GM12878 (cell line): ENCODE results near the gene CD27. TPM values are rescaled to one million over a fixed set of nuclear protein-coding genes. Genes with fewer than 3 reads are reported as not detected.

Source experiments
- ATAC-seq: fragments of 200-7000 bp; cut with Tn5 transposase; 3 replicates; pipeline ENCODE4 v1.9.1; 2020; ENCODE audit warnings: mild to moderate bottlenecking, moderate library complexity
- BruUV-seq: library from RNA; stranded (reverse); fragments of 400-500 nt; replicated peaks from 2 replicates; lab custom pipeline; 2021; lab: Mats Ljungman, UMichigan
- CTCF ChIA-PET: fragments of 300-600 bp; sonication (Branson Sonifier 250); formaldehyde crosslinking; extraction: SDS; loops from one replicate; lab custom pipeline; 2021; ENCODE audit warnings: inconsistent platforms; lab: Yijun Ruan, JAX
- POLR2A ChIA-PET: fragments of 350-600 bp; formaldehyde crosslinking; extraction: SDS; loops from one replicate; lab custom pipeline; 2021; ENCODE audit warnings: inconsistent platforms; lab: Charles Lee
- RAD21 ChIA-PET: fragments of 300-600 bp; sonication (Branson Sonifier 250); formaldehyde crosslinking; loops from one replicate; lab custom pipeline; 2023; ENCODE audit warnings: antibody characterized with exemption; ENCODE audit not compliant: unreplicated experiment; lab: Charles Lee
- SMC1A ChIA-PET: fragments of 300-600 bp; sonication (Branson Sonifier 250); formaldehyde crosslinking; loops from one replicate; lab custom pipeline; 2023; ENCODE audit not compliant: unreplicated experiment, uncharacterized antibody; lab: Charles Lee
- DNase-seq: peaks from one replicate; pipeline ENCODE4 v3.0.0-alpha.2; 2011; ENCODE audit warnings: low read depth, low spot score
- FAIRE-seq: peaks from 3 replicates; lab custom pipeline; 2011; peaks lifted over from hg19 to GRCh38; lab: Jason Lieb, UNC
- H2AFZ ChIP-seq: 2 replicates; pipeline ENCODE4 v1.6.0; 2011; ENCODE audit warnings: low read depth, low read length, control low read depth; ENCODE audit not compliant: control insufficient read depth
- H3K27ac ChIP-seq: 2 replicates; pipeline ENCODE4 v1.5.1; 2011; ENCODE audit warnings: control low read depth; ENCODE audit not compliant: control insufficient read depth, insufficient read depth
- H3K27me3 ChIP-seq, 2 experiments: replicated peaks in 1 of 2; 2 replicates each; pipeline versions ENCODE4 v1.6.0 to v1.6.1; 2011; ENCODE audit warnings: low read length in 1 of 2; ENCODE audit not compliant: control insufficient read depth in 2 of 2, insufficient read depth in 2 of 2
- H3K36me3 ChIP-seq, 2 experiments: 2 replicates each; pipeline ENCODE4 v1.5.1; 2011; ENCODE audit warnings: low read length in 1 of 2; ENCODE audit not compliant: control insufficient read depth in 2 of 2, insufficient read depth in 2 of 2
- H3K4me1 ChIP-seq: 2 replicates; pipeline ENCODE4 v1.6.1; 2011; ENCODE audit warnings: mild to moderate bottlenecking, low read length, moderate library complexity, mixed read lengths; ENCODE audit not compliant: control insufficient read depth, insufficient read depth
- H3K4me2 ChIP-seq: 2 replicates; pipeline ENCODE4 v1.6.0; 2011; ENCODE audit warnings: control low read depth; ENCODE audit not compliant: control insufficient read depth, insufficient read depth
- H3K4me3 ChIP-seq: fragments of 200-600 bp; sonication (generic); 2 replicates; pipeline ENCODE4 v1.5.1; 2016
- H3K79me2 ChIP-seq: 2 replicates; pipeline ENCODE4 v1.6.0; 2011; ENCODE audit warnings: low read length; ENCODE audit not compliant: control insufficient read depth, insufficient read depth
- H3K9ac ChIP-seq: 2 replicates; pipeline ENCODE4 v1.8.0; 2011; ENCODE audit warnings: low read length, control low read depth, mixed read lengths; ENCODE audit not compliant: control insufficient read depth, insufficient read depth
- H3K9me3 ChIP-seq: replicated peaks from 3 replicates; pipeline ENCODE4 v1.5.1; 2011; ENCODE audit warnings: mild to moderate bottlenecking, low read length; ENCODE audit not compliant: control insufficient read depth, insufficient read depth
- H4K20me1 ChIP-seq: 2 replicates; pipeline ENCODE4 v1.6.0; 2011; ENCODE audit not compliant: control insufficient read depth, insufficient read depth
- CHD4 ChIP-seq: fragments of 200-600 bp; sonication (generic); IDR thresholded peaks from 2 replicates; pipeline ENCODE4 v1.6.1; 2016; ENCODE audit warnings: mild to moderate bottlenecking
- ESRRA ChIP-seq: IDR thresholded peaks from 2 replicates; pipeline ENCODE4 v1.6.1; 2012; ENCODE audit warnings: mild to moderate bottlenecking, low read length, improper control_type of control experiment
- ETV6 ChIP-seq, 2 experiments: fragments of 450-650 bp in 1 of 2; IDR thresholded peaks in 1 of 2; conservative IDR thresholded peaks in 1 of 2; 2 replicates each; pipeline ENCODE4 v1.6.1; 2014; ENCODE audit warnings: antibody characterized with exemption in 1 of 2, borderline replicate concordance in 1 of 2, low read depth in 1 of 2, mild to moderate bottlenecking in 1 of 2, moderate library complexity in 1 of 2
- FOXK2 ChIP-seq: fragments of 450-650 bp; IDR thresholded peaks from 2 replicates; pipeline ENCODE4 v1.6.1; 2017; ENCODE audit warnings: mild to moderate bottlenecking, moderate library complexity
- GABPA ChIP-seq: IDR thresholded peaks from 2 replicates; pipeline ENCODE4 v1.6.1; 2014; ENCODE audit warnings: antibody characterized with exemption, low read depth, mild to moderate bottlenecking, inconsistent platforms
- IKZF1 ChIP-seq: fragments of 450-650 bp; conservative IDR thresholded peaks from 2 replicates; pipeline ENCODE4 v1.6.1; 2017; ENCODE audit warnings: antibody characterized with exemption, mild to moderate bottlenecking
- NBN ChIP-seq: fragments of 450-650 bp; IDR thresholded peaks from 2 replicates; pipeline ENCODE4 v1.6.1; 2016
- SMARCA5 ChIP-seq: fragments of 450-650 bp; IDR thresholded peaks from 2 replicates; pipeline ENCODE4 v1.6.1; 2017; ENCODE audit warnings: mild to moderate bottlenecking
- STAT1 ChIP-seq: fragments of 450-650 bp; conservative IDR thresholded peaks from 2 replicates; pipeline ENCODE4 v1.6.1; 2014; ENCODE audit warnings: antibody characterized with exemption, mild to moderate bottlenecking
- SUZ12 ChIP-seq: fragments of 200-600 bp; sonication (generic); IDR thresholded peaks from one replicate; pipeline ENCODE4 v1.6.1; 2018; ENCODE audit warnings: antibody characterized with exemption, mild to moderate bottlenecking; ENCODE audit not compliant: unreplicated experiment
- YY1 ChIP-seq: IDR thresholded peaks from 2 replicates; pipeline ENCODE4 v1.6.1; 2011; ENCODE audit warnings: low read depth, mild to moderate bottlenecking, low read length
- ZNF384 ChIP-seq: IDR thresholded peaks from 2 replicates; pipeline ENCODE4 v1.6.1; 2012; ENCODE audit warnings: low read depth, mild to moderate bottlenecking, low read length, improper control_type of control experiment, borderline replicate concordance
- WGBS: methylation state at CpG from one replicate; pipeline ENCODE4 v1.1.6; 2016; ENCODE audit warnings: low lambda C conversion rate; ENCODE audit not compliant: insufficient replicate concordance, insufficient coverage; ENCODE audit errors: missing lambda C conversion rate; 5-methylcytosine and 5-hydroxymethylcytosine counted together
- in situ Hi-C: fragments of 300-500 bp; cut with MboI; formaldehyde crosslinking; loops from 9 replicates; pipeline ENCODE4 v1.14.3; 2018; ENCODE audit warnings: mixed read lengths
- intact Hi-C: fragments of 100-400 bp; cut with micrococcal nuclease; formaldehyde crosslinking; loops from one replicate; pipeline ENCODE4 v1.14.2; 2022; ENCODE audit not compliant: unreplicated experiment
- polyA plus RNA-seq, 11 experiments: library from polyadenylated mRNA; depleted of rRNA in 4 of 11; unstranded in 6 of 11; stranded (reverse) in 5 of 11; fragments of >200 nt; fragmentation: Nextera tagmentation in 4 of 11; fragmentation: Illumina TruSeq in 1 of 11; extraction: Ambion mirVana in 4 of 11; extraction: Trizol in 1 of 11; gene quantifications; 1 replicate in 1 of 11; 2 replicates in 10 of 11; pipeline versions ENCODE4 v1.2.1 to v1.2.3, GENCODE V29; 2011 to 2016; ENCODE audit warnings: inconsistent platforms in 2 of 11, missing spikeins in 2 of 11, low read depth in 1 of 11
- total RNA-seq, 4 experiments: library from RNA; depleted of rRNA in 3 of 4; stranded (reverse); fragments of >200 nt in 3 of 4; fragmentation: Illumina TruSeq in 1 of 4; extraction: Trizol in 1 of 4; gene quantifications; 2 replicates each; pipeline versions ENCODE4 v1.2.1 to v1.2.3, GENCODE V29; 2013 to 2021
- TF ChIP-seq, protein P1 (sequence below): IDR thresholded peaks from 2 replicates; pipeline ENCODE4 v1.6.1; 2012; ENCODE audit warnings: low read depth, low read length, improper control_type of control experiment
- TF ChIP-seq, protein P2 (sequence below): IDR thresholded peaks from 2 replicates; pipeline ENCODE4 v1.6.1; 2011; ENCODE audit warnings: low read depth, mild to moderate bottlenecking, low read length, moderate library complexity, borderline replicate concordance; ENCODE audit errors: extremely low read depth
- TF ChIP-seq, protein P3 (sequence below): IDR thresholded peaks from 2 replicates; pipeline ENCODE4 v1.6.1; 2012; ENCODE audit warnings: low read length, inconsistent platforms
- TF ChIP-seq, protein P4 (sequence below): fragments of 450-650 bp; formaldehyde crosslinking; IDR thresholded peaks from 2 replicates; pipeline ENCODE4 v1.4.0; 2022; ENCODE audit warnings: mild to moderate bottlenecking, moderate library complexity

CD27 gene
- total and polyA plus RNA-seq, 10 of the 15 experiments (the other 5 are each of a cell fraction or from before 2014, with no cell fraction given), result 4.9 to 184 (median 106) TPM

DNA sequence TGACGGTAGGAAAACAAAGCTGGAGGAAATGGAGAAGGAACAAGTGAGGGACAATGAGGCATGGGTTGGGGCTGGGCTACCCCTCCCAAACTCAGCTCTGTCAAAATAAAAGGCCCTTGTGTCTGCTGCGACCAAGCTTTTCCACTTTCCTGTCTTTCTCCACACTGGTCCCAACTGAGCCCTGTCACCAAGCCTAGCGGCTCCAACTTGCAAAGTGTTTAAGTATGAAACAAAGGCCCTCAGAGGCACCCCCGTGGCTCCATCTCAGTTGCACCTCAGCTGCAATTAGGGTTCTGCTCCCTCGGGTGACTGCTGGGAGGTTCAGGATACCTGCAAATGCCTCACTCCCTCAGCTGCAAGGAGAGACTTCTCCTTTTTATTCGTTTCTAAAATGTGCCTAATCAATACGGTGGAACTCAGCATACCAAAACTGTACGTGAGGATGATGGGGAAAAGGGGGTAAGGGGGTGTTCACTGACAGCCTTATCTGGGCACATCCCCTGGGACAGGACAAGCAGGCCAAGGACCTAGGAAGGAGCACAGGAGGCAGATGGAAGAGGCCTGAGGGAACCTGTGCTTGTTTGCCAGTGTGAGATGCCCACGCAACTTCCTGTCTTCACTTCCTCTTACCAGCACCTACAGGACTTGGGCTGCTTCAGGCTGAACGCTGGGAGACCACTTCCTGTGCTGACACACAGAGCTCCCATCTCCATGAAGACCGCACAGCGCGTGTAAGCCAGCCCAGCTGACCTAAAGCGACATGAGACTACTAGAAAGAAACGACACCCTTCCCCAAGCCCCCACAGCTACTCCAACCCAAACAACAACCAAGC is 16.9 kb downstream of the CD27 start:
- TSS peak; percentile 10 for BruUV-seq
- H3K27me3 ChIP-seq, result no peaks in the 10 kb centered on the region
- FAIRE-seq (peak; percentile 95), DNase-seq (peak; percentile 95), ATAC-seq (peak; percentile 92)
- POLR2A ChIA-PET, result interaction anchor here (0.6 to 10.3 kb wide), 20 partner anchors 9 to 464 kb away, joined by 3 to 384 read pairs (median 4); partner anchors contain the start of genes CD27, GAPDH, MRPL51 and TAPBPL
- peak overlapping the region; percentile 33; the same call in 1 of the 2 replicates for H3K4me3 ChIP-seq
- H3K36me3 ChIP-seq, result peaks cover 36 to 46% of the 10 kb centered on the region in 2 experiments
- H3K4me2 ChIP-seq, result peak overlapping the region; percentile 75
- in situ Hi-C loops, result loop anchor here (5.0 kb wide), 1 partner anchor 34 kb away; no protein-coding TSS in a partner anchor
- no peak overlapping the region for H2AFZ ChIP-seq
- WGBS, result 4% methylated on average over 15 of the region's 15 CpGs
- H3K27ac ChIP-seq, result peak overlapping the region; percentile 89
- intact Hi-C loops, result no loop called here
- H3K4me1 ChIP-seq, result peaks cover 51% of the 10 kb centered on the region
- H3K9me3 ChIP-seq, result no peaks in the 10 kb centered on the region
- H3K9ac ChIP-seq, result peak overlapping the region; percentile 64
- H4K20me1 ChIP-seq, result no peaks in the 10 kb centered on the region
- H3K79me2 ChIP-seq, result peaks cover 59% of the 10 kb centered on the region
- CTCF ChIA-PET, result interaction anchor here (0.7 to 7.3 kb wide), 16 partner anchors 8 to 474 kb away, joined by 3 to 147 read pairs (median 6); partner anchors contain the start of genes CD27, TAPBPL and VAMP1
- RAD21 ChIA-PET, result interaction anchor here (0.6 to 8.8 kb wide), 19 partner anchors 9 to 231 kb away, joined by 3 to 319 read pairs (median 5); partner anchors contain the start of genes CD27, MRPL51, TAPBPL and VAMP1
- SMC1A ChIA-PET, result interaction anchor here (0.9 to 8.7 kb wide), 18 partner anchors 9 to 139 kb away, joined by 3 to 169 read pairs (median 4); partner anchors contain the start of genes CD27, GAPDH, MRPL51 and TAPBPL
- no peak for TF ChIP-seq CHD4
- peak; percentile 83; the same call in 1 of the 2 replicates for TF ChIP-seq GABPA
- TF ChIP-seq STAT1, result no peak
- TF ChIP-seq, protein P1, sequence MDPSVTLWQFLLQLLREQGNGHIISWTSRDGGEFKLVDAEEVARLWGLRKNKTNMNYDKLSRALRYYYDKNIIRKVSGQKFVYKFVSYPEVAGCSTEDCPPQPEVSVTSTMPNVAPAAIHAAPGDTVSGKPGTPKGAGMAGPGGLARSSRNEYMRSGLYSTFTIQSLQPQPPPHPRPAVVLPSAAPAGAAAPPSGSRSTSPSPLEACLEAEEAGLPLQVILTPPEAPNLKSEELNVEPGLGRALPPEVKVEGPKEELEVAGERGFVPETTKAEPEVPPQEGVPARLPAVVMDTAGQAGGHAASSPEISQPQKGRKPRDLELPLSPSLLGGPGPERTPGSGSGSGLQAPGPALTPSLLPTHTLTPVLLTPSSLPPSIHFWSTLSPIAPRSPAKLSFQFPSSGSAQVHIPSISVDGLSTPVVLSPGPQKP, result 0 out of 2 replicates have a peak, but pooled peaks have one; percentile 55
- TF ChIP-seq SUZ12, result no peak
- no peak for TF ChIP-seq ZNF384
- TF ChIP-seq, protein P2, sequence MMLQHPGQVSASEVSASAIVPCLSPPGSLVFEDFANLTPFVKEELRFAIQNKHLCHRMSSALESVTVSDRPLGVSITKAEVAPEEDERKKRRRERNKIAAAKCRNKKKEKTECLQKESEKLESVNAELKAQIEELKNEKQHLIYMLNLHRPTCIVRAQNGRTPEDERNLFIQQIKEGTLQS, result no peak
- TF ChIP-seq, protein P3, sequence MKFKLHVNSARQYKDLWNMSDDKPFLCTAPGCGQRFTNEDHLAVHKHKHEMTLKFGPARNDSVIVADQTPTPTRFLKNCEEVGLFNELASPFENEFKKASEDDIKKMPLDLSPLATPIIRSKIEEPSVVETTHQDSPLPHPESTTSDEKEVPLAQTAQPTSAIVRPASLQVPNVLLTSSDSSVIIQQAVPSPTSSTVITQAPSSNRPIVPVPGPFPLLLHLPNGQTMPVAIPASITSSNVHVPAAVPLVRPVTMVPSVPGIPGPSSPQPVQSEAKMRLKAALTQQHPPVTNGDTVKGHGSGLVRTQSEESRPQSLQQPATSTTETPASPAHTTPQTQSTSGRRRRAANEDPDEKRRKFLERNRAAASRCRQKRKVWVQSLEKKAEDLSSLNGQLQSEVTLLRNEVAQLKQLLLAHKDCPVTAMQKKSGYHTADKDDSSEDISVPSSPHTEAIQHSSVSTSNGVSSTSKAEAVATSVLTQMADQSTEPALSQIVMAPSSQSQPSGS, result peak; percentile 83
- peak; percentile 98 for TF ChIP-seq IKZF1
- peak in 1 of 2 experiments; percentile 97; a peak in 2 of 4 replicates for TF ChIP-seq ETV6 (conservative IDR thresholded peaks at IDR 0.05 in 1 of 2, IDR thresholded peaks at IDR 0.05 in 1 of 2; ENCODE audit: borderline replicate concordance in 1 of 2, low read depth in 1 of 2)
- TF ChIP-seq SMARCA5, result peak; percentile 21
- TF ChIP-seq, protein P4, sequence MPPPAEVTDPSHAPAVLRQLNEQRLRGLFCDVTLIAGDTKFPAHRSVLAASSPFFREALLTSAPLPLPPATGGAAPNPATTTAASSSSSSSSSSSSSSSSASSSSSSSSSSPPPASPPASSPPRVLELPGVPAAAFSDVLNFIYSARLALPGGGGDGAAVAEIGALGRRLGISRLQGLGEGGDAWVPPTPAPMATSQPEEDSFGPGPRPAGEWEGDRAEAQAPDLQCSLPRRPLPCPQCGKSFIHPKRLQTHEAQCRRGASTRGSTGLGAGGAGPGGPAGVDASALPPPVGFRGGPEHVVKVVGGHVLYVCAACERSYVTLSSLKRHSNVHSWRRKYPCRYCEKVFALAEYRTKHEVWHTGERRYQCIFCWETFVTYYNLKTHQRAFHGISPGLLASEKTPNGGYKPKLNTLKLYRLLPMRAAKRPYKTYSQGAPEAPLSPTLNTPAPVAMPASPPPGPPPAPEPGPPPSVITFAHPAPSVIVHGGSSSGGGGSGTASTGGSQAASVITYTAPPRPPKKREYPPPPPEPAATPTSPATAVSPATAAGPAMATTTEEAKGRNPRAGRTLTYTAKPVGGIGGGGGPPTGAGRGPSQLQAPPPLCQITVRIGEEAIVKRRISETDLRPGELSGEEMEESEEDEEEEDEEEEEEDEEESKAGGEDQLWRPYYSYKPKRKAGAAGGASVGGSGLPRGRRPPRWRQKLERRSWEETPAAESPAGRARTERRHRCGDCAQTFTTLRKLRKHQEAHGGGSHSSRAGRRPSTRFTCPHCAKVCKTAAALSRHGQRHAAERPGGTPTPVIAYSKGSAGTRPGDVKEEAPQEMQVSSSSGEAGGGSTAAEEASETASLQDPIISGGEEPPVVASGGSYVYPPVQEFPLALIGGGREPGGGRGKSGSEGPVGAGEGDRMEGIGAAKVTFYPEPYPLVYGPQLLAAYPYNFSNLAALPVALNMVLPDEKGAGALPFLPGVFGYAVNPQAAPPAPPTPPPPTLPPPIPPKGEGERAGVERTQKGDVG (CRISPR knock-in tag), result no peak
- TF ChIP-seq ESRRA, result no peak
- TF ChIP-seq NBN, result peak; percentile 74
- TF ChIP-seq YY1, result no peak
- TF ChIP-seq FOXK2, result no peak
